Measurements from ENCODE around the gene ZDHHC19.
A peak's percentile ranks its signal among the peaks of the same experiment; 100 is the strongest.

Gene ZDHHC19

DNA sequence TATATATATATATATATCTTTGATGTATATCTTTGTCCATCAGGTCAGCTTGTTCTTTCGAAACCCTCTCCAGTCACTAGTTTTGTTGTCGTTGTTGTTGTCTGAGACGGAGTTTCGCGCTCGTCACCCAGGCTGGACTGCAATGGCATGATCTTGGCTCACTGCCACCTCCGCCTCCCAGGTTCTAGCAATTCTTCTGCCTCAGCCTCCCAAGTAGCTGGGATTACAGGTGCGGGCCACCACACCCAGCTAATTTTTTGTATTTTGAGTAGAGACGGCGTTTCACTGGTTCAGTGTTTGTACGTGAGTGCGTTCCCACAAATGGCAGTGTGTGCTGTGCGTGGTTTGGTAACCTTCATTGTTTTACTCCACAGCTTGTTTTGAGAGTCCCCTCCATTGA lies 51.7 kb downstream of the ZDHHC19 start:
- TF ChIP-seq, protein P1, sequence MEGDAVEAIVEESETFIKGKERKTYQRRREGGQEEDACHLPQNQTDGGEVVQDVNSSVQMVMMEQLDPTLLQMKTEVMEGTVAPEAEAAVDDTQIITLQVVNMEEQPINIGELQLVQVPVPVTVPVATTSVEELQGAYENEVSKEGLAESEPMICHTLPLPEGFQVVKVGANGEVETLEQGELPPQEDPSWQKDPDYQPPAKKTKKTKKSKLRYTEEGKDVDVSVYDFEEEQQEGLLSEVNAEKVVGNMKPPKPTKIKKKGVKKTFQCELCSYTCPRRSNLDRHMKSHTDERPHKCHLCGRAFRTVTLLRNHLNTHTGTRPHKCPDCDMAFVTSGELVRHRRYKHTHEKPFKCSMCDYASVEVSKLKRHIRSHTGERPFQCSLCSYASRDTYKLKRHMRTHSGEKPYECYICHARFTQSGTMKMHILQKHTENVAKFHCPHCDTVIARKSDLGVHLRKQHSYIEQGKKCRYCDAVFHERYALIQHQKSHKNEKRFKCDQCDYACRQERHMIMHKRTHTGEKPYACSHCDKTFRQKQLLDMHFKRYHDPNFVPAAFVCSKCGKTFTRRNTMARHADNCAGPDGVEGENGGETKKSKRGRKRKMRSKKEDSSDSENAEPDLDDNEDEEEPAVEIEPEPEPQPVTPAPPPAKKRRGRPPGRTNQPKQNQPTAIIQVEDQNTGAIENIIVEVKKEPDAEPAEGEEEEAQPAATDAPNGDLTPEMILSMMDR (IDR thresholded peaks at IDR 0.05; ENCODE audit: borderline replicate concordance, extremely low read depth, low read length, poor library complexity, severe bottlenecking), result no peak
- TF ChIP-seq EZH2 (IDR thresholded peaks at IDR 0.05; ENCODE audit: borderline replicate concordance, low read depth, low read length, severe bottlenecking), result no peak
- Histone ChIP-seq H4K20me1 (ENCODE audit: insufficient read depth, low read length) (no peaks in the 10 kb centered on the region), H3K4me3 (ENCODE audit: low read depth in 1 of 2, low read length in 2 of 2) (peak overlapping the region in 1 of 2 experiments; percentile 17; a peak in 1 of 4 replicates), H3K9ac (ENCODE audit: low read depth, low read length) (peak overlapping the region; percentile 48), H3K9me3 (ENCODE audit: insufficient read depth, low read length, severe bottlenecking) (no peaks in the 10 kb centered on the region), H3K27me3 (ENCODE audit: insufficient read depth, low read length, poor library complexity) (no peaks in the 10 kb centered on the region), H3K79me2 (ENCODE audit: insufficient read depth, low read length) (no peaks in the 10 kb centered on the region), H2AFZ (ENCODE audit: low read depth, low read length) (peak overlapping the region; percentile 77), H3K27ac (ENCODE audit: low read length) (peak overlapping the region; percentile 93), H3K4me2 (ENCODE audit: insufficient read depth, low read length) (peak overlapping the region; percentile 42), H3K36me3 (ENCODE audit: insufficient read depth, low read length) (no peaks in the 10 kb centered on the region), H3K4me1 (ENCODE audit: insufficient read depth, low read length) (peaks cover 21% of the 10 kb centered on the region)
- no peak for ATAC-seq (ENCODE audit: insufficient read depth, low read depth)
- DNase-seq, result no peak

DNA sequence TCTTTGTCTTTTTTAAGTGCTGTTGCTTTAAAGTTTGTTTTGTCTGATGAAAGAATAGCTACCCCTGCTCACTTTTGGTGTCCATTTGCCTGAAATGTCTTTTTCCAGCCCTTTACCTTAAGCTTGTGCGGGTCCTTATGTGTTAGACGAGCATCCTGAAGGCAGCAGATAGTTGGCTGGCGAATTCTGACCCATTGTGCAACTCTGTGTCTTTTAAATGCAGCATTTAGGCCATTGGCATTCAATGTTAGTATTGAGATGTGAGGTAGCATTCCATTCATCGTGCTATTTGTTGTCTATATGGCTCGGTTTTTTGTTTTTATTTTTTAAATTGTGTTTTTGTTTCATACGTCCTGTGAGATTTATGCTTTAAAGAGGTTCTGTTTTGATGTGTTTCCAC lies 55.0 kb downstream of the ZDHHC19 start:
- no peaks in the 10 kb centered on the region for H3K79me2 ChIP-seq (ENCODE audit: insufficient read depth, low read length)
- no peaks in the 10 kb centered on the region for H3K9me3 ChIP-seq (ENCODE audit: insufficient read depth, low read length, severe bottlenecking)
- H2AFZ ChIP-seq (ENCODE audit: low read depth, low read length), result no peak overlapping the region
- H3K27me3 ChIP-seq (ENCODE audit: insufficient read depth, low read length, poor library complexity), result no peaks in the 10 kb centered on the region
- no peaks in the 10 kb centered on the region for H4K20me1 ChIP-seq (ENCODE audit: insufficient read depth, low read length)
- peaks cover 18% of the 10 kb centered on the region for H3K4me1 ChIP-seq (ENCODE audit: insufficient read depth, low read length)
- no peaks in the 10 kb centered on the region for H3K36me3 ChIP-seq (ENCODE audit: insufficient read depth, low read length)
- H3K9ac ChIP-seq (ENCODE audit: low read depth, low read length), result no peak overlapping the region
- H3K4me3 ChIP-seq (ENCODE audit: low read depth in 1 of 2, low read length in 2 of 2), result no peak overlapping the region
- TF ChIP-seq, protein P1 (IDR thresholded peaks at IDR 0.05; ENCODE audit: borderline replicate concordance, extremely low read depth, low read length, poor library complexity, severe bottlenecking), result no peak
- no peak for TF ChIP-seq EZH2 (IDR thresholded peaks at IDR 0.05; ENCODE audit: borderline replicate concordance, low read depth, low read length, severe bottlenecking)
- no peak for ATAC-seq (ENCODE audit: insufficient read depth, low read depth)
- DNase-seq, result no peak
- no peak overlapping the region for H3K27ac ChIP-seq (ENCODE audit: low read length)
- H3K4me2 ChIP-seq (ENCODE audit: insufficient read depth, low read length), result no peak overlapping the region

DNA sequence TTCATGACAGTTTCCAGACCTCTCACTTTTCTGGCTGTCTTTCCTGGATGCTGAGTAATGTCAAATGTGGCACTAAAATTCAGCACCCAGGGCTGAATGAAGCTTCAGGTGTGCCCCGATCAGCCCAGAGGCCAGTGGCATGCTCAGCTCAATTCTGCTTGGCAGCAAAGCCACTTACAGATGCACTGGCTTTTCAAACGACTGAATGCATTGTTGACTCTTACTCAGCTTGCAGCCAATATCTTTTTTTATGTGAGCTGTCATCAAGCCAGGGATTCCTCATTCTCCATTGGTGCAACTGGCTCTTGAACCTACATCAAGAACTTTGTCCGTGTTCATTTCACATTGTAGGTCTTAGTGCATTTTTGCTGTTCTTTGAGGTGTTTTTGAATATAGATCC lies 60.7 kb downstream of the ZDHHC19 start:
- Histone ChIP-seq H3K4me3 (ENCODE audit: low read depth in 1 of 2, low read length in 2 of 2) (no peak overlapping the region), H3K4me1 (ENCODE audit: insufficient read depth, low read length) (no peaks in the 10 kb centered on the region), H3K27ac (ENCODE audit: low read length) (no peak overlapping the region), H3K9ac (ENCODE audit: low read depth, low read length) (no peak overlapping the region), H3K27me3 (ENCODE audit: insufficient read depth, low read length, poor library complexity) (no peaks in the 10 kb centered on the region), H3K36me3 (ENCODE audit: insufficient read depth, low read length) (no peaks in the 10 kb centered on the region), H2AFZ (ENCODE audit: low read depth, low read length) (no peak overlapping the region), H3K79me2 (ENCODE audit: insufficient read depth, low read length) (no peaks in the 10 kb centered on the region), H4K20me1 (ENCODE audit: insufficient read depth, low read length) (no peaks in the 10 kb centered on the region), H3K4me2 (ENCODE audit: insufficient read depth, low read length) (no peak overlapping the region), H3K9me3 (ENCODE audit: insufficient read depth, low read length, severe bottlenecking) (peaks cover 3% of the 10 kb centered on the region)
- no peak for ATAC-seq (ENCODE audit: insufficient read depth, low read depth)
- DNase-seq, result no peak
- TF ChIP-seq, protein P1 (IDR thresholded peaks at IDR 0.05; ENCODE audit: borderline replicate concordance, extremely low read depth, low read length, poor library complexity, severe bottlenecking), result no peak
- TF ChIP-seq EZH2 (IDR thresholded peaks at IDR 0.05; ENCODE audit: borderline replicate concordance, low read depth, low read length, severe bottlenecking), result no peak

DNA sequence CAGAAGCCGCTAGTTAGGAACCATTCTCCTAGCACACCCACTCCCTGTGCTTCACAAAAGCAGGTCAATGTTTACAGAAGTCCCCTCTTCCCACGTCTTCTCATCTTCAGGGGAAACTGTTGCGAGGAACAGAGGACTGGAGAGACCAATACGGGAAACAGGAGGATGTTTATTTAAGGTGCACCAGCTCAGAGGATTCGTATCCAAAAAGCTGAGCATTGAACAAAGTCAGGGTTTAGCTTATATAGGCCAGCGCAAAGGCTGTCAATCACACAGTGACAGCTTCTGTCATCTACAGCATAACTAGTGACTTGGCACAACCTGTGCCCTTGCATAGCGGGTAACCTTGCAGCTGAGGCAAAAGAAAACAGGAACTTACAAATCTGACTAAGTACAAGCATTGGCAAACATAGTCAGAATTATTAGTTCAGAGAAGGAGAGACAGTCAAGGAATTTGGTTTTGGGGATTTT lies 61.3 kb downstream of the ZDHHC19 start:
- no peak overlapping the region for H3K4me3 ChIP-seq (ENCODE audit: low read depth in 1 of 2, low read length in 2 of 2)
- H3K4me2 ChIP-seq (ENCODE audit: insufficient read depth, low read length), result no peak overlapping the region
- no peak overlapping the region for H2AFZ ChIP-seq (ENCODE audit: low read depth, low read length)
- H3K4me1 ChIP-seq (ENCODE audit: insufficient read depth, low read length), result no peaks in the 10 kb centered on the region
- H3K9me3 ChIP-seq (ENCODE audit: insufficient read depth, low read length, severe bottlenecking), result peaks cover 3% of the 10 kb centered on the region
- DNase-seq, result no peak
- no peaks in the 10 kb centered on the region for H3K79me2 ChIP-seq (ENCODE audit: insufficient read depth, low read length)
- TF ChIP-seq, protein P1 (IDR thresholded peaks at IDR 0.05; ENCODE audit: borderline replicate concordance, extremely low read depth, low read length, poor library complexity, severe bottlenecking), result no peak
- TF ChIP-seq EZH2 (IDR thresholded peaks at IDR 0.05; ENCODE audit: borderline replicate concordance, low read depth, low read length, severe bottlenecking), result no peak
- H3K27me3 ChIP-seq (ENCODE audit: insufficient read depth, low read length, poor library complexity), result no peaks in the 10 kb centered on the region
- no peak for ATAC-seq (ENCODE audit: insufficient read depth, low read depth)
- H4K20me1 ChIP-seq (ENCODE audit: insufficient read depth, low read length), result no peaks in the 10 kb centered on the region
- H3K36me3 ChIP-seq (ENCODE audit: insufficient read depth, low read length), result no peaks in the 10 kb centered on the region
- H3K27ac ChIP-seq (ENCODE audit: low read length), result no peak overlapping the region
- no peak overlapping the region for H3K9ac ChIP-seq (ENCODE audit: low read depth, low read length)

All from DND-41 (cell line).